NOMO-1 treated with dmso at 0.1 percent for 144 hours (cell line): Measurements from ENCODE around the gene NR4A1.

Source experiments
- DNase-seq: peaks from one replicate; lab custom pipeline; 2025; ENCODE audit not compliant: unreplicated experiment; lab: John Stamatoyannopoulos, UW

The NR4A1 gene

DNA sequence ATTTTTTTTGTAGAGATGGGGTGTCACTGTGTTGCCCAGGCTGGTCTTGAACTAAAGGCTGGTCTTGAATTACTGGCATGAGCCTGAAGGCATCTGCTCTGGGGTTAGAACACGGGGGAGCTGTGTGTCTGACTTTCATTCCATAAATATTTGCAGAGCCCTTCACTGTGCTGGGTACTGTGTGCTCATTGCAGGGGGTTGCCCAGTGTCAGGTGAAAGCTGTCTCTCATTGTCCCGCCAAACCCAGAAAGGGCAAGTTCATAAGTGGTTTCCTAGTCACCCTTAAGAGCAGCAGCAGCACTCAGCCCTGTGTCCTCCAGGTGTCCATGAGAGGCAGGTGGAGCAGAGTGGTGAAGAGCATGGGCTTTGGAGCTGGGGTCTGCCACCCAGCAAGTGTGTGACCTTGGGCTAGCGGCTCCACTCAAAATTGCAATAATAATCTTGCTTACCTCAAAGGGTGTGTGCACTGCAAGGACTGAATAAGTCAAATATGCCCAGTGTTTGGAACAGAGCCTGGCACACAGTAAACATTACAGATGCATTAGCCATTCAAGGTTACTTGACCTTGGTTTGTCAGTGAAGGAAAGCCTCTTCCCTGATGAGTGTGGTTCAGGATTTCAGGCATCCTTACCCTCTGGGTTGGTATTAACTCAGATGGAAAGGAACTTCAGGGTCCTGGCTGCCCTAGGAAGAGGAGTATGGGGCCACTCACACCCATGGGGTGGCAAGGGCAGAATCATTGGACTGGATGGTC, 23.9 kb downstream of the NR4A1 start:
- DNase-seq = no peak

DNA sequence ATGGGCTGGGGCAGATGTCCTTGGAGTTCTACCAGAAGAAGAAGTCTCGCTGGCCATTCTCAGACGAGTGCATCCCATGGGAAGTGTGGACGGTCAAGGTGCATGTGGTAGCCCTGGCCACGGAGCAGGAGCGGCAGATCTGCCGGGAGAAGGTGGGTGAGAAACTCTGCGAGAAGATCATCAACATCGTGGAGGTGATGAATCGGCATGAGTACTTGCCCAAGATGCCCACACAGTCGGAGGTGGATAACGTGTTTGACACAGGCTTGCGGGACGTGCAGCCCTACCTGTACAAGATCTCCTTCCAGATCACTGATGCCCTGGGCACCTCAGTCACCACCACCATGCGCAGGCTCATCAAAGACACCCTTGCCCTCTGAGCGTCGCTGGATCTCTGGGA, 25.6 kb downstream of the NR4A1 start:
- no peak for DNase-seq

DNA sequence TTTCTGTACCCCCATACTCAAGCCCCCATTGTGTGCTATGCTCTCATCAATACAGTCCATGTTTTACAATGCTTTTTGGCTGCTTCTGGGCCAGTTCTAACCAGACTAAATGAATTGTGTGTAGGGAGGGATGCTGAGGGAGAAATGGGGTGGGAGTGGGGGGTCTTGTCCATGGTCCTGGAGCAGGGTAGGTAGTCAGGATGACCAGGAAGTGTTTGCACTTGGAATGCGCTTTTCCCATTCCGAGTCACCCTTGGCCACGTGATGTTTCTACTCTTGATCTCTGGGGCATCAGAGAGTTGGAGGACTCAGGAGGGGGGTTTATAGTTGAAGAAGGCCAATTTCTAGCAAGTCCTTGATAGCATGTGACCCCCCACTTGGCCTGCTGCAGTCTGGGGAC, 27.0 kb downstream of the NR4A1 start:
- no peak for DNase-seq

DNA sequence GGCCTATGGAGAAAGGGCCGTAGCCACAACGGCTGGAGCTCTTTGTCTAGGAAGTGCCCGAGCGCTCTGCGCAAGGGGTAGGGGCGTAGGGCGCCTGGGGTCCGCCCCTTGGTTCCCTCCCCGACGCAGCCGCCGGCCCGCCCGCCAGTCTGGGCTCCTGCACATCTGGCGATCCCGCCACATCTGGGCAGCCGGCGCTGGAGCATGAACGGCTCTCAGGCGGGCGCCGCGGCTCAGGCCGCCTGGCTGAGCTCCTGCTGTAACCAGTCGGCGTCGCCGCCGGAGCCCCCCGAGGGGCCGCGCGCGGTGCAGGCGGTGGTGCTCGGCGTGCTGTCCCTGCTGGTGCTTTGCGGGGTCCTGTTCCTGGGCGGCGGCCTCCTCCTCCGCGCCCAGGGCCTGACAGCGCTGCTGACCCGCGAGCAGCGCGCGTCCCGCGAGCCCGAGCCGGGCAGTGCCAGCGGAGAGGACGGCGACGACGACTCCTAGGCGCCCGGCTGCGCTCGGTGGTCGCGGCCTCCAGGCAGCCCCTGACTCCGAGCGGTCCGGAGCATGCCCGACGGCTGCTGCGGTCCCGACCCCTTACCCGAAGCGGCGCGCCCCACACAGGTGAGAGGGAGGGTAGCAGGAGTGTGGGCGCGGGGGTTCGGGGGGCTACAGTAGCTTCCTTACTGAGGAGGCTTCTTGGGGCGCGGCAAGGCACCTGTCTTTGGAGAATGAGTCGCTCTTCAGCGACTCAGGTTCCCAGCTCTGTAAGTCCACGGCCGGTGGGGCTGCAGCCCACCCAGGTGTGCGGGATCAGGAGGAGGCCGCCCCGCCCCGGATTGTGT, 28.5 kb downstream of the NR4A1 start, which contains the start of gene SMIM41:
TSS of gene SMIM41 (plus strand) at position 129 of the 827 bp plus-strand sequence. CDS start at position 205, 76 bp downstream.
- no peak for DNase-seq

DNA sequence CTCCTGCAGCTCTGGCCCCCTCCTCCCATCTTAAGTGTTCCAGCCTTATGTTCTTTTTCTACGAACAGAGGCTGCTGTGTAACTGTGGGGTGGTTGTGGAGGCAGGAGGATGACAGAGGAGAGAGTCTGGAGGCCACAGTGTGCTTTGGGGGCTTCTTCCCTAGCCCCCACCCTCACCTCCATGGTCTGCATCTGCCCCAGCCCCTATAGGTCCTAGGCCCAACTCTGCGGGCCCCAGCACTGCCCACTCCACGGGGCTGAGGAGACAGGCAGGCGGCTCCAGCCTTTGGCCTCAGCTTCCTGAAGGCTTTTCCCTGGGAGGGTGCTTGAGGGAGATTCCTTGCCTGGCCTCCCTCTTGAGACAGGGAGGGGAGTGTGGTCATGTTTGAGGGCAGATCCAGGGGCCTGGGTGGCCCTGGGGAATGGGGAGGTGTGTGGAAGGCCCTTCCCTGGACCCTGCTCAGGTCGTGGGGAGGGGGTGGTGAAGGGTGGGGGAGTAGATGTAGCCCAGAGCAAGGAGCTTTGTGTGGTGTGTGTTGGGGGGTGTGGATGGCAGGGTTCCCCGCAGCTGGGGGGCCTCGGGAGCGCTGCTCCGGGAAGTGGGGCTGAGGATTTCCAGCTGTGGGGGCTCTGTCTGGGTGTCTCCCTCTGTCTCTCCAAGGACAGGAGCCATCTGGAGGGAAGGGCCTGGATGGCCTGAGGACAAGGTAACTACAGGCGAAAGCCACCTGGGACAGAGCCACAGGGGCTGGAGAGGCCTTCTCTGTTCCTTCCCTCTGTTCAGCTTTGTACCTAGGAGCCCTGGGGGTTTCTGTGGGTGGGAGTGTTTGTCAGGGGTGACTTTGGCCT, 29.4 kb downstream of the NR4A1 start:
- no peak for DNase-seq

DNA sequence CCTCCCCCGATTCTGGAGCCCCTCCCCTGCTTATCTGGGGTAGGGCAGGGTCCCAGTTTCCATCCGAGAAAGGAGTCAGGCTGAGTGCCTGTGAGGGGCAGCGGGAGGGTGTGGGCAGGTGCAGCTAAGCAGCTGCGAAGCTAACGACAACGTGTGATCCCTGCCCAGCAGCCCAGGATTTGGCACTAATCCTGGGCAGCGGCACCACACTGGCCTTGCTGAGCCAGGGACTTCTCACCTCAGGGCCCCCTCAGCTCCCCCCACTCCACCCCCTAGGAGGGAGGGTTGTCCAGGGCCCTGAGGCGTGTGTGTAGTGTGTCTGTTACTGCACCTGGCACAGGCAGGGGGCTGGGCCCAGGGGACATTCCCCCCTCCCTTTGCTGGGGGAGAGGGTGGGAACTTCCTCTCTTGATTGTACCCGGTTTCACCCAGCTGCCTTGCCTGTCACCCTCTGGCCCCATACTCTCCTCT, 30.1 kb downstream of the NR4A1 start:
- no peak for DNase-seq

DNA sequence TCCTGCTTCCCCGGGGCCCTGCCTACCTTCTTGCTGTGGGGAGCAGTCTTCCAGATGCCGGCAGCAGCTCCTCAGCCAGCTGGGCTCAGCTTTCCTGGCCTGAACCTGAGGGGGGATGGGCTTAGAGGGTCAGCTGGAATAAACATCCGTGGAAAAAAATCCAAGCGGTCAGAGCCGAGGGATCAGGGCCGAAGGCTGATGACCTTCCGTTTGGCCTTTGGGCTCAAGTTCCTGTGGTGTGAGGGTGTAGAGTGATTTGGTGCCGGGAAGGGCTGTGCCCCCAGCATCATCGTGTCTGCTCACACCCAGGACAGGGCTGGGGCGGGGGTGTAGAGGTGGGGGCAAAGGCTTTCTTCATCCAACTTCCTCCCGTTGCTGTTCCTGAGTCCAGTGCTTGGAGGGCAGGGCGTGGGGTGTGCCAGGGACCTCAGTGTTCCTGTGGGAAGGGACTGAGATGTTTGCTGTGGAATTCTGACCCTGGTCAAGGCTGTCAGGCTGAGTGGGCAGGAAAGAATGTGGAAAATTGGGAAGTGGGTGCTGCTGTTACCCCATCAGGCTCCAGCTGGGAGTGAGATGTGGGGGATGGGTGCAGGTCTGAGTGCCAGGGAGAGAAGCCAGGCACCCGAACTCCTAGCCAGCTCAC, 30.9 kb downstream of the NR4A1 start:
- DNase-seq = no peak

DNA sequence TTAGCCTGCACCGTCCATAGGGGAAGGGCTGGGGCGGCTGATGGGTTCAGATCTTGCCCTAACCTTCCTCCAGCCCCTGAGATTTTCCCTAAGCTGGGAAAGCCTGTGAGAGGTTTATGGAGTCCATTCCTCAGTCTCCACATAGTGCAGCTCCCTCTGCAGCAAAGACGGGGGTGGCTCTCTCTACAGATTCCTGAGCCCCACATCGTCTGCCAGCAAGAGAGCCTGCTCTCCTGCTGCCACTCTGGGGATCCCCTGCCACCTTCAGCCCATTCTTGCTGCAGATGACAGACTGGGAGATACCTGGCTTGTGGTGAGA, 31.4 kb downstream of the NR4A1 start:
- DNase-seq = no peak

DNA sequence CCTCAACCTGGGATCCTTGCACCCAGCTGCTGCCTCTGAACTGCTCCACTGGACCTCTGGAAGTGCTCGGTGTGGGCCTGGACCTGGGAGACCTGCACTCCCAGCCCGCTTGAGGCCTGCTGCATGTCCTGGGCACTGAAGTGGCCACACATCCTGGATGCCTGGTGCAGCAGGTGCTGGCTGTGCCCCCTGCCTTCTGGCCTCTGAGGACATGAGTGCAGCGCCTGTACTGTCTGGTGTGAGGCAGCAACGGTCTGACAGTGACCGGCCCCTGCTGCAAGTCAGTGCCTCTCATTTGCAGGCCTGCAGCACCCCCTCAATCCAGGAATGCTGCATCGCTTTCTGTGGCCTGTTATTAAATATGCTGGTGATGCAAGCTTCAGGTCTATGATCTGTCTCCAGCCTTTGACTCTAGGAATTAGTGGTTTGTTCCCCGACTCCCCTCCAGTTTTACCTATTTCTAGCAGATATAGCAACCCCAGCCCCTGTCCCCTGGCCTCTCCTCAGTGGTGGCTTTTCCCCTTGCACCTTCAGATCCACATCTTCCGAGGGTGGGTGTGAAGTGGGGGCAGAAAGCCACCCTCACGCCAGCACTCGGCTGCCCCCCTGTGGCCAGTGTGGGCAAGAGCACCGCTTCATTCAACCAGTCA, 31.9 kb downstream of the NR4A1 start:
- peak; percentile 34 for DNase-seq

DNA sequence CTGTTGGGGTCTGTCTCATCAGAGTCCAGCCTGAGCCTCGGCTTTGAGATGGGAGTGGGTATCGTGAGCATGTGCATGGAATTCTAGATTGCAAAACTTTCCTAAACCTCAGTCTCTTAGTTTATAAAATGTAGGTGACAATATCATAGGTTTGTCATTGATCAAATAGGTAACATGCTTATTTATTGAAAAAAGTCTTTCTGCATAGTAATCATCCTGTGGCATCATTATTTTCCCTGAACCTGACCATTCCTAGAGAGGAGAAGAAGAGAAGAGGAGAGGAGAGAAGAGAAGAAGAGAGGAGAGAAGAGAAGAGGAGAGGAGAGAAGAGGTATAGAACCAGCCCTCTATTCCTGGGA, 32.4 kb downstream of the NR4A1 start:
- no peak for DNase-seq

DNA sequence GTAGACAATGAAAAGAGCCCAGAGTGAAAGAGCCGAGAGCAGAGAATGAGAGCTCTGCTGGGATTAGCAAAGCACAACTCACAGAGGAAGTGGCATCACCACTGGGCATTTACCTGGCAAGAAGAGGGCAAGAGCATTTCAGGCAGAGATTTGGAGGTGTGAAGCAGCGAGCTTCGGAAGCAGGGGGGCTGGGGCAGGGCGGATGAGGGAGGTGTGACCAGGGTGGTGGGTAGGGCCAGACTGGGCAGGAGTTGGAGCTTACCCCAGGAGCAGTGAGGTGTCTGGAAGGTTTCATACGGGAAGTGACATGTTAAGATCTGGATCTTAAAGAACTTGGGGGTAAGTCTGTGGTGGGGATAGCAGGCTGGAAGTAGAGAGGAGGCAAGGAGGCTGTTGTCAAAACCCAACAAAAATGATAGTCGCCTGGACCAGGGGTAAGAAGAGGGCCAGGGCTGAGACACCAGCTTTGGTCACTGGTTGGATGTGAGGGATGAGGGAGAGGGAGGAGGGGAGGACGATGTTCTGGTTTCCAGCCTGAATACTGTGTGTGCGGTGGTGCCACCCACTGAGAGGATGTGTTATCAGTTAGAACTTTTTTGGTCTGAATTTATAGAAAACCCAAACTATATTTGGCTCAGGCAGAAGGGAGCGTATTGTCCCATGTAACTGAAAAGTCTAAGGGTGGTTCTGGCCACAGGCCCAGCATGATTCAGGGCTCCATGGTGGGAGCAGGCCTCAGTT, 33.4 kb downstream of the NR4A1 start:
- DNase-seq = no peak

DNA sequence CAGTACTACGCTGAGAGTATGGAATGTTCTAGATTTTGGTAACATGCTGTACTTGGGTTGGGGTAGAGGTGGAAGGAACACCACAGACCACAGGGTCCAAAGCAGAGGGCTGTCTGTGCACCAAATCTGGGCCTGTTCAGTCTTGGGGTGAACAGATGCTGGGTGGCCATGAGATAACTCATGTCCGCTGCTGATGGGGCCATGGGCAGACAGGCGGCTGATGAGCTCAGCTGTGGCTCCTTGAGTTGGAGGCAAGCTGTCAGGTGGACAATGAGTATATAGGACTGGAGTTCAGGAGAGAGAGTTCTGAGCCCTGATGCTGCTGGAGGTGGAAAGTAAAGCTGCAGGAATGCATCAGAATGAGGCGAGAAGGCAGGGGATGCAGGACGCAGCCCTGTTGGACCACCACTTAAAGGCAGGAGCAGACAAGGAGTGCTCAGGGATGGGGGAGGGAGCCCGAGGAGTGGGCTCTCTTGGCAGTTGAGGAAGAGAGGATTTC, 34.5 kb downstream of the NR4A1 start:
- no peak for DNase-seq

DNA sequence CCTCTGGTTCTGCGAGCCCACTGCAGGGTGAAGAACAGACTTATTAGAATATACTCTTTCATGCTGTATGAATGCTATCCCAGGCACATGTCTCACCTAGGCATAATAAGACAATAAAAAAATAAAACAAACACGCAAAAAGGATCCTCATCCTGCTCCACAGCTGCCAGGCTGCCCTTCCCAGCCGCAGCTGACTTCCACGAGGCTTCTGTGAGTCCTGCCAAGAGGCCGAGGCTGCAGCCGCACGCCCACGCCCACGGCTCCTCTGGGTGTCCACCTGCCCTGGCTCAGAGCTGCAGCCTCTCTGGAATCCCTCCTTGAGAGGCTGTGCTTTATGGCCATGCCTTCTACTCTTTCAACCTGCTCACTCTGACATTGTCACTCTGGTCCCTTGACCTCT, 35.1 kb downstream of the NR4A1 start:
- DNase-seq = no peak

DNA sequence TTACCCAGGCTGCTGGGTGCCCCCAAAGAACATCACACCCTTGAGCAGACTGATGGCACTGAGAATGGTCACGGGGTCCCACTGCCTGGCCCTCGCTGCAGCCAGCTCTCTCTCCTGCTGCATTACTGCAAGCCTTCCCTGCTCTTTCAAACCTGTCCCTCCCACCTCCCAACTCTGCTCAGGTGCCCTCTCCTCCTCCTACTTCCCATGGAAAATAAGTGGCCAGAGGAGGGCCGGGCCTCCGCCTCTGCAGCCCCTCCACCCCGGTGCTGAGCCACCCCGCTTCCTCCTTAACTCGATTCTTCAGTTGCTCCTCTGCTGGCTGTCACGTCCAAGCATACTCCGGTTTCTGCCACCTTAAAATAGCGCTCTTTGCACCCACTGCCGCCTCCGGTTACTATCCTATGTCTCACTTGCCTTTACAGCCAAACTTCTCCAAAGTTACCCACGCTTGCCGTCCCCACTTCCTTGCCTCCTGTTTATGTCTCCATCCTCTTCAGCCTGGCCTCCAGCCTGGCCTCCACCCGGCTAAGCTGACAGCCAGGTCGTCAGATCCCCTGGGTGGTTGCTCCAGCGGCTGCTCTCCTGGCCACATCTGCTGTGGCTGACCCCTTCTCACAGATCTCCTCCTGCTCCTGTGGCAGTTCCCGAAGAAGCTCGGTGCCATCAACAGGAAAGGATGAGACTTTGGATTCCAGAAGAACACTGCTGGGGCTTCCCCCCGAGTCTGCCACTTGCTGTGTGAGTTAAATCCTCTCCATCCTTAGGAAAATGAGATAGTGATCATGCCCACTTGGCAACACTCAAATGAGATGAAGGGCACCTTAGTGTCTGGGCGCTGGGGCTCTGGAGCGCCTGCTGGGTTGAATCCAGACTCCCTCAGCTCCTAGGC, 35.9 kb downstream of the NR4A1 start:
- DNase-seq = no peak

DNA sequence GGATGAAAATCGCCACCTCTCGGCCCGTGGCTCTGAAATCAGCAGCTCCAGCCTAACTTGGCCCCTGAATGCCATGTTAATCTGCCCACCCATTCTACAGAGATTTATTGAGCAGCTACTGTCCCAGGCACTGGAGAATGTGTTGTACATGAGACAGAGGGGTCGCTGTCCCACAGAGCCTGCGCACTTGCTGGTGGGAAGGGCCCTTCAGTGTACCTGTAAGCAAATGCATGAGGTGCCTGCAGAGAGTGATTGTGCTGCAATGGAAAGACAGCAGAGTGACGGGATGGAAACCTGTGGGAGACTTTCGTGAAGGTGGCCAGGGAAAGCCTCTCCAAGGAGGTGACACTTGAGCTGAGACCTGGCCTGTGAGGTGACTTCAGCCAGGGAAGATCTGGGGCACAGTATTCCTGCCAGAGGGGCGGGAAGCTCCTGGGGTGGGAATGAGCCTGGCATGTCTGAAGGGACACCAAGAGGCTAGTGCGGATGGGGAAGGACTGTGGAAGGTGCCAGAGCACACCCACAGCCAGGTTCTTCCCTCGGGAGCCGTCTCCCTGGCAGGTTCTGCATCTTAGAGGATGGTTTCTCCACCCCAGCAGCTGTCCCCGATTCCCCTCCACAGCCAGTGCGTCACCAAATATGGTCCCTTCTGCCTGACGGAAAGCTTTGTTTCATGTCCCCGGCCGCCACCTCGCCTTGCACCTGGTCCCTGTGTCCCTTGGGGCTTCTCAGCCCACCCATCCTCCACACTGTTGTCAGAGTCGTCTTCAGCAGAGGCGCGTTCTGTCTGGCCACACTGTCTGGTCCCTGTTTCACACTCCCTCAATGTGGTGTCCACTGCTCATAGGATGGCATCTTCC, 36.9 kb downstream of the NR4A1 start:
- no peak for DNase-seq

DNA sequence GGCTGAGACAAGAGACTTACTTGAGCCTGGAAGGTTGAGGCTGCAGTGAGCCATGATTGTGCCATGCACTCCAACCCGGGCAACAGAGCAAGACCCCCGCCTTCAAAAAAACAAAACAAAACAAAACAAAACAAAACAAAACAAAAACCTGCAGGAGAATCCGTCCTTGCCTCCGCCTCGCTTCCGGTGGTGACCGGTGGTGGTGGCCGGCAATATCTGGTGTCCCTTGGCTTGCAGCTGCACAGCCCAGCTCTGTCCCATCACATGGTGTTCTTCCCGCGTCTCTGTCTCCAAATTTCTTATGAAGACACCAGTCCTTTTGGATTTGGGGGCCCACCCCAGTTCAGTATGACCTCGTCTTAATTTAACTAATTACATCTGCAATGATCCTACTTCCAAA, 38.2 kb downstream of the NR4A1 start:
- DNase-seq = no peak

DNA sequence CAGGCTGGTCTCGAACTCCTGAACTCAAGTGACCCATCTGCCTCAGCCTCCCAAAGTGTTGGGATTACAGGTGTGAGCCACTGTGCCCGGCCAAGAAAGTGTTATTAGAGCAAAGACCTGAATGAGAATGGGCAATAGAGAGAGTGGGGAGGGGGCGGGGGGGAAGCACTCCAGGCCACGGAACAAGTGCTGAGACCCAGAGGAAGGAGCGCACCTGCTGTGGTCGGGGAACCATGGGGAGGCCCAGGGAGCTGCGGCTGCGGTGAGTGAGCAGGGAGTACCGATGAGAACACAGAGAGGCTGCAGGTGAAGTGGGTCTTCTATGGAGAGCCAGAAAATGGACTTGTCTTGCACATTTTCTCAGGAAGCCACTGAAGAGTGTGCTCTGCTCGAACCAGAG, 39.0 kb downstream of the NR4A1 start:
- DNase-seq = no peak

DNA sequence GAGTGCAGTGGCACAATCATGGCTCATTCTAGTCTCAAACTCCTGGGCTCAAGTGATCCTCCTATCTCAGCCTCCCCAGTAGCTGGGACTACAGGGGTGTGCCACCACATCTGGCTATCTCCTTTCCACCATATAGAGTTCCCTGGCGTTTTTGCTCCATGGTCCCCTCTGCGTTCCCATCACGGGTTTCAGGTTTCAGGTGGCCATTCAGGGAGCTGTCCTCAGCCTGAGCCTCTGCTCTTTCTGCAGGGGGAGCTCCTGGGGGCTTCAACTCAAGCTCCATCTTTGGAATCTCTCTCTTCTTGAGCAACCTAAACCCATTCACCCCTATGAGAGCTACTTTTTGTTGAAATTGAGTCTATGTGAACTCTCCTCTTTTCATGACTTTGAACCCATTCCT, 39.8 kb downstream of the NR4A1 start:
- DNase-seq = no peak
